HG03354 (cell line): ENCODE measurements around the gene NACAD.

ENCODE experiments used
- ATAC-seq: cut with Tn5 transposase; IDR thresholded peaks from one replicate; pipeline ENCODE4 v1.9.1; 2021; ENCODE audit warnings: mild to moderate bottlenecking; ENCODE audit not compliant: unreplicated experiment, poor library complexity, severe bottlenecking

The NACAD gene

GRCh38 chr7:45075871-45076796, 12.6 kb downstream of the NACAD start:
- ATAC-seq = no peak

GRCh38 chr7:45075355-45075644, 13.5 kb downstream of the NACAD start:
- ATAC-seq = no peak

- no peak for ATAC-seq
Observed at GRCh38 chr7:45074528-45075354, 14.0 kb downstream of the NACAD start.

GRCh38 chr7:45073786-45074527, 14.8 kb downstream of the NACAD start:
- ATAC-seq = no peak

GRCh38 chr7:45073031-45073785, 15.6 kb downstream of the NACAD start:
- ATAC-seq = no peak

GRCh38 chr7:45072131-45073030, 16.4 kb downstream of the NACAD start:
- ATAC-seq = no peak

- no peak for ATAC-seq
Observed at GRCh38 chr7:45071528-45071927, 17.2 kb downstream of the NACAD start.

- no peak for ATAC-seq
Observed at GRCh38 chr7:45070254-45070642, 18.5 kb downstream of the NACAD start.

- ATAC-seq = no peak
Observed at GRCh38 chr7:45069444-45070253, 19.1 kb downstream of the NACAD start.

- no peak for ATAC-seq
Observed at GRCh38 chr7:45068236-45069023, 20.3 kb downstream of the NACAD start.

GRCh38 chr7:45067582-45067981, 21.2 kb downstream of the NACAD start:
- no peak for ATAC-seq

GRCh38 chr7:45066409-45066808, 22.4 kb downstream of the NACAD start:
- ATAC-seq = no peak

GRCh38 chr7:45065031-45065995, 23.5 kb downstream of the NACAD start:
- no peak for ATAC-seq

GRCh38 chr7:45064047-45064725, 24.6 kb downstream of the NACAD start:
- ATAC-seq = no peak

- ATAC-seq = no peak
Observed at GRCh38 chr7:45061806-45062425, 26.9 kb downstream of the NACAD start.
